ENCODE results near the gene COPS9.

Gene COPS9

GRCh38 chr2:240166191-240166590, 30.1 kb upstream of the COPS9 start:
- DNase-seq (ENCODE audit: low read depth) = no peak

GRCh38 chr2:240165661-240166060, 29.6 kb upstream of the COPS9 start:
- no peak for DNase-seq (ENCODE audit: low read depth)

- no peak for DNase-seq (ENCODE audit: low read depth)
These were observed 28.9 kb upstream of the COPS9 start for GRCh38 chr2:240165034-240165433.

GRCh38 chr2:240164586-240164985, 28.5 kb upstream of the COPS9 start:
- no peak for DNase-seq (ENCODE audit: low read depth)

- no peak for DNase-seq (ENCODE audit: low read depth)
These were observed 27.9 kb upstream of the COPS9 start for GRCh38 chr2:240163844-240164574.

GRCh38 chr2:240162939-240163714, 27.0 kb upstream of the COPS9 start:
- no peak for DNase-seq (ENCODE audit: low read depth)

- DNase-seq (ENCODE audit: low read depth) = no peak
These were observed 26.4 kb upstream of the COPS9 start for GRCh38 chr2:240162531-240162930.

GRCh38 chr2:240162032-240162431, 25.9 kb upstream of the COPS9 start:
- DNase-seq (ENCODE audit: low read depth) = no peak

GRCh38 chr2:240161087-240161750, 25.1 kb upstream of the COPS9 start:
- no peak for DNase-seq (ENCODE audit: low read depth)

- DNase-seq (ENCODE audit: low read depth) = no peak
These were observed 24.4 kb upstream of the COPS9 start for GRCh38 chr2:240160291-240161086.

- no peak for DNase-seq (ENCODE audit: low read depth)
These were observed 23.2 kb upstream of the COPS9 start for GRCh38 chr2:240159251-240159839.

GRCh38 chr2:240157147-240157470, 21.0 kb upstream of the COPS9 start:
- DNase-seq (ENCODE audit: low read depth) = no peak

GRCh38 chr2:240156435-240157146, 20.5 kb upstream of the COPS9 start:
- DNase-seq (ENCODE audit: low read depth) = no peak

- DNase-seq (ENCODE audit: low read depth) = no peak
These were observed 19.8 kb upstream of the COPS9 start for GRCh38 chr2:240155745-240156390.

GRCh38 chr2:240155048-240155744, 19.1 kb upstream of the COPS9 start:
- DNase-seq (ENCODE audit: low read depth) = no peak

- no peak for DNase-seq (ENCODE audit: low read depth)
These were observed 18.5 kb upstream of the COPS9 start for GRCh38 chr2:240154606-240155005.

GRCh38 chr2:240153418-240153817, 17.3 kb upstream of the COPS9 start:
- no peak for DNase-seq (ENCODE audit: low read depth)

- no peak for DNase-seq (ENCODE audit: low read depth)
These were observed 15.4 kb upstream of the COPS9 start for GRCh38 chr2:240151477-240152031.

GRCh38 chr2:240149943-240150784, 14.1 kb upstream of the COPS9 start:
- no peak for DNase-seq (ENCODE audit: low read depth)

Data from fibroblast of the conjunctiva (primary cell).